MM.1S (cell line): Measurements from ENCODE around the gene ITGA11.

Experiments
- DNase-seq: peaks from one replicate; pipeline ENCODE4 v3.0.0-alpha.2; 2015
- H2AFZ ChIP-seq: fragments of 300-600 bp; sonication (generic); 2 replicates; pipeline ENCODE4 v1.6.0; 2016; ENCODE audit warnings: antibody characterized with exemption, low read length
- H3F3A ChIP-seq: fragments of 300-600 bp; sonication (generic); 2 replicates; pipeline ENCODE4 v1.6.1; 2016; ENCODE audit warnings: mild to moderate bottlenecking, antibody characterized with exemption, low read length, moderate library complexity, mixed read lengths; ENCODE audit not compliant: insufficient read depth
- H3K27ac ChIP-seq: fragments of 300-600 bp; sonication (generic); 2 replicates; pipeline ENCODE4 v1.5.1; 2016; ENCODE audit warnings: mild to moderate bottlenecking, low read length
- H3K27me3 ChIP-seq: fragments of 300-600 bp; sonication (generic); replicated peaks from 2 replicates; pipeline ENCODE4 v1.6.0; 2016; ENCODE audit warnings: low read length; ENCODE audit not compliant: insufficient read depth
- H3K36me3 ChIP-seq: fragments of 300-600 bp; sonication (generic); replicated peaks from 2 replicates; pipeline ENCODE4 v1.6.1; 2016; ENCODE audit warnings: mild to moderate bottlenecking, low read length, mixed read lengths; ENCODE audit not compliant: insufficient read depth
- H3K4me1 ChIP-seq: fragments of 300-600 bp; sonication (generic); 2 replicates; pipeline ENCODE4 v1.6.1; 2016; ENCODE audit warnings: low read length, mixed read lengths
- H3K4me2 ChIP-seq: fragments of 300-600 bp; sonication (generic); 2 replicates; pipeline ENCODE4 v1.6.0; 2016; ENCODE audit warnings: low read depth, low read length
- H3K4me3 ChIP-seq: fragments of 300-600 bp; sonication (generic); 2 replicates; pipeline ENCODE4 v1.5.1; 2016; ENCODE audit warnings: low read length, mixed read lengths
- H3K79me2 ChIP-seq: fragments of 300-600 bp; sonication (generic); 2 replicates; pipeline ENCODE4 v1.6.1; 2016; ENCODE audit warnings: mixed run types, low read length, mixed read lengths
- H3K9ac ChIP-seq: fragments of 300-600 bp; sonication (generic); 2 replicates; pipeline ENCODE4 v1.6.1; 2016; ENCODE audit warnings: low read length, mixed read lengths
- H3K9me2 ChIP-seq: fragments of 300-600 bp; sonication (generic); replicated peaks from 2 replicates; pipeline ENCODE4 v1.6.1; 2016; ENCODE audit warnings: mild to moderate bottlenecking, low read length, mixed read lengths; ENCODE audit not compliant: insufficient read depth
- H3K9me3 ChIP-seq: fragments of 300-600 bp; sonication (generic); replicated peaks from 2 replicates; pipeline ENCODE4 v1.6.1; 2016; ENCODE audit warnings: mild to moderate bottlenecking, low read length, mixed read lengths; ENCODE audit not compliant: insufficient read depth
- H4K20me1 ChIP-seq: fragments of 300-600 bp; sonication (generic); 2 replicates; pipeline ENCODE4 v1.6.1; 2016; ENCODE audit warnings: mild to moderate bottlenecking, low read length, moderate library complexity, mixed read lengths; ENCODE audit not compliant: insufficient read depth
- CTCF ChIP-seq: fragments of 300-600 bp; sonication (generic); IDR thresholded peaks from 2 replicates; pipeline ENCODE4 v1.5.1; 2016; ENCODE audit warnings: antibody characterized with exemption, low read length, mixed read lengths
- EZH2 ChIP-seq: fragments of 300-600 bp; sonication (generic); optimal IDR thresholded peaks from 2 replicates; pipeline ENCODE3; 2017; ENCODE audit warnings: low read depth, mild to moderate bottlenecking, antibody characterized with exemption, low read length, mixed read lengths
- EZH2phosphoT487 ChIP-seq: fragments of 300-600 bp; sonication (generic); IDR thresholded peaks from 2 replicates; pipeline ENCODE4 v1.6.1; 2018; ENCODE audit warnings: antibody characterized with exemption, low read length

The ITGA11 gene

GRCh38 chr15:68259883-68260282, 172.1 kb downstream of the ITGA11 start:
- Histone ChIP-seq H3K27ac (no peak overlapping the region), H3F3A (peaks cover 5% of the 10 kb centered on the region; the same call in 1 of the 2 replicates), H3K4me2 (no peak overlapping the region), H4K20me1 (no peaks in the 10 kb centered on the region), H3K27me3 (no peaks in the 10 kb centered on the region), H3K36me3 (no peaks in the 10 kb centered on the region), H3K9ac (no peak overlapping the region), H3K79me2 (no peaks in the 10 kb centered on the region), H3K9me2 (no peaks in the 10 kb centered on the region), H3K9me3 (no peaks in the 10 kb centered on the region), H3K4me3 (no peak overlapping the region), H3K4me1 (peaks cover 6% of the 10 kb centered on the region; the same call in 1 of the 2 replicates), H2AFZ (no peak overlapping the region)
- no peak for DNase-seq
- TF ChIP-seq EZH2phosphoT487 (no peak), EZH2 (no peak), CTCF (no peak)

- H3K4me2 ChIP-seq = no peak overlapping the region
- no peak overlapping the region for H3K27ac ChIP-seq
- no peak overlapping the region for H2AFZ ChIP-seq
These were observed 173.3 kb downstream of the ITGA11 start for GRCh38 chr15:68258692-68259091.

GRCh38 chr15:68256675-68257450, 175.1 kb downstream of the ITGA11 start:
- peak overlapping the region; percentile 85 for H3K4me2 ChIP-seq
- peak overlapping the region; percentile 92 for H2AFZ ChIP-seq
- H3K36me3 ChIP-seq = no peaks in the 10 kb centered on the region
- H3K4me3 ChIP-seq = peak overlapping the region; percentile 58
- peaks cover 9% of the 10 kb centered on the region; the same call in 1 of the 2 replicates for H3F3A ChIP-seq
- no peaks in the 10 kb centered on the region for H4K20me1 ChIP-seq
- TF ChIP-seq EZH2phosphoT487 = no peak
- peak; percentile 92 for DNase-seq
- H3K27ac ChIP-seq = peak overlapping the region; percentile 82
- H3K9me2 ChIP-seq = no peaks in the 10 kb centered on the region
- no peaks in the 10 kb centered on the region for H3K27me3 ChIP-seq
- peak overlapping the region; percentile 74 for H3K9ac ChIP-seq
- H3K9me3 ChIP-seq = no peaks in the 10 kb centered on the region
- no peaks in the 10 kb centered on the region for H3K79me2 ChIP-seq
- H3K4me1 ChIP-seq = peaks cover 14% of the 10 kb centered on the region

More at GRCh38 chr15:68258692-68259091, 173.3 kb downstream of the ITGA11 start:
- Histone ChIP-seq H3K36me3 (no peaks in the 10 kb centered on the region), H3F3A (peaks cover 9% of the 10 kb centered on the region; the same call in 1 of the 2 replicates), H3K9ac (no peak overlapping the region), H3K79me2 (no peaks in the 10 kb centered on the region), H3K4me1 (peaks cover 6% of the 10 kb centered on the region; the same call in 1 of the 2 replicates), H3K9me3 (no peaks in the 10 kb centered on the region), H3K27me3 (no peaks in the 10 kb centered on the region), H3K4me3 (no peak overlapping the region), H3K9me2 (no peaks in the 10 kb centered on the region), H4K20me1 (no peaks in the 10 kb centered on the region)
- DNase-seq = peak; percentile 55
- TF ChIP-seq EZH2 (no peak), CTCF (no peak), EZH2phosphoT487 (no peak)
